ENCODE results near the gene WDR3.

- TF ChIP-seq CTCF (IDR thresholded peaks at IDR 0.05) (no peak), POLR2AphosphoS5 (IDR thresholded peaks at IDR 0.05) (no peak), EP300 (IDR thresholded peaks at IDR 0.05; ENCODE audit: low read depth) (no peak)
These were observed 12.8 kb downstream of the WDR3 start for GRCh38 chr1:117942293-117942692.

Data from transverse colon (tissue), 4 donors.